NB4 (cell line): Measurements from ENCODE around the gene FAIM2.

Source experiments
- MYC ChIP-seq: IDR thresholded peaks from 2 replicates; pipeline ENCODE4 v1.6.1; 2011; ENCODE audit warnings: low read depth, low read length
- POLR2A ChIP-seq: IDR thresholded peaks from 2 replicates; pipeline ENCODE4 v1.6.1; 2011; ENCODE audit warnings: mild to moderate bottlenecking; ENCODE audit not compliant: insufficient read length; ENCODE audit errors: extremely low read depth
- TF ChIP-seq, protein P1 (sequence below): IDR thresholded peaks from one replicate; pipeline ENCODE4 v1.5.1; 2012; ENCODE audit warnings: low read depth, low read length

DNA sequence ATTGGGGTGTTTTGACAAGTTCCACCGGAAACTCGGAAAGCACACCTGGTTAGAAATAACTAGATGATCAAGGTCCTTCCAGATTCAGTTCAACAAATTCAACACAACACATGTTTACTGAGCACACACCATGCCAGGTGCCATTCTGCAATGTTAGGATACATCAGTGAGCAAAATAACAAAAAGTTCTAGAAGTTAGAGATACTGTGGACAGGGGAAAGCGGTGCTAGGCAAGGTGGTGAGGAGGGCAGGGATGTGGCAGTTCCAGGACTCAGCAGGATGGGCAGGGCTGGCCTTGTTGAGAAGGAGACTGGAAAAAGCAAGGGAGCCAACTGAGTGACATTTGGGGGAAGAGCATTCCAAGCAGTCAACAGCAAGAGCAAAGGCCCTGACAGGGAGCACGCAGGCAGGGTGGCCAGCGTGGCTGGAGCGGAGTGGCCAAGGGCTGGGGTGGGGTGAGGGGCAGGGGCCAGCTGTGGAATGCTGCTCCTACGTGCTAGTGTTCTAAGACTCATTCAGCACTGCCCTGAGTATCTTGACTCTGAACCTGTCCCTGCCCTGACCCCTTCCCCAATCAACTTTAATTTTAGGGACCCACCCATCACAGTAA, 19.4 kb upstream of the FAIM2 start:
- TF ChIP-seq POLR2A (no peak), MYC (no peak)
- TF ChIP-seq, protein P1, sequence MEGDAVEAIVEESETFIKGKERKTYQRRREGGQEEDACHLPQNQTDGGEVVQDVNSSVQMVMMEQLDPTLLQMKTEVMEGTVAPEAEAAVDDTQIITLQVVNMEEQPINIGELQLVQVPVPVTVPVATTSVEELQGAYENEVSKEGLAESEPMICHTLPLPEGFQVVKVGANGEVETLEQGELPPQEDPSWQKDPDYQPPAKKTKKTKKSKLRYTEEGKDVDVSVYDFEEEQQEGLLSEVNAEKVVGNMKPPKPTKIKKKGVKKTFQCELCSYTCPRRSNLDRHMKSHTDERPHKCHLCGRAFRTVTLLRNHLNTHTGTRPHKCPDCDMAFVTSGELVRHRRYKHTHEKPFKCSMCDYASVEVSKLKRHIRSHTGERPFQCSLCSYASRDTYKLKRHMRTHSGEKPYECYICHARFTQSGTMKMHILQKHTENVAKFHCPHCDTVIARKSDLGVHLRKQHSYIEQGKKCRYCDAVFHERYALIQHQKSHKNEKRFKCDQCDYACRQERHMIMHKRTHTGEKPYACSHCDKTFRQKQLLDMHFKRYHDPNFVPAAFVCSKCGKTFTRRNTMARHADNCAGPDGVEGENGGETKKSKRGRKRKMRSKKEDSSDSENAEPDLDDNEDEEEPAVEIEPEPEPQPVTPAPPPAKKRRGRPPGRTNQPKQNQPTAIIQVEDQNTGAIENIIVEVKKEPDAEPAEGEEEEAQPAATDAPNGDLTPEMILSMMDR: no peak
